Dendritic cell treated with granulocyte-macrophage colony-stimulating factor and Interleukin-4, amounts not matched to agents 40 ng/mL and 50 ng/mL, for 4 days (primary cell): ENCODE results near the gene RASSF1.

Experiments
- H3K27ac Mint-ChIP-seq: one replicate; pipeline ENCODE4 v1.8.0; 2022; ENCODE audit warnings: mild to moderate bottlenecking, mixed read lengths
- H3K27me3 Mint-ChIP-seq: one replicate; pipeline ENCODE4 v1.8.0; 2022; ENCODE audit warnings: mild to moderate bottlenecking, mixed read lengths
- H3K36me3 Mint-ChIP-seq: one replicate; pipeline ENCODE4 v1.8.0; 2022; ENCODE audit warnings: low read depth, mixed read lengths
- H3K4me1 Mint-ChIP-seq: one replicate; pipeline ENCODE4 v1.8.0; 2022; ENCODE audit warnings: low read depth, mixed read lengths
- H3K4me3 Mint-ChIP-seq: one replicate; pipeline ENCODE4 v1.8.0; 2022; ENCODE audit warnings: mild to moderate bottlenecking, moderate library complexity, mixed read lengths
- H3K9me3 Mint-ChIP-seq: one replicate; pipeline ENCODE4 v1.8.0; 2022; ENCODE audit warnings: mixed read lengths
- intact Hi-C: fragments of 100-400 bp; cut with micrococcal nuclease; formaldehyde crosslinking; loops from one replicate; pipeline ENCODE4 v1.15.0; 2022

RASSF1 gene

GRCh38 chr3:50374363-50375257, 34.0 kb upstream of the RASSF1 start:
- Mint-ChIP-seq H3K27me3 (peaks cover 22% of the 10 kb centered on the region), H3K9me3 (no peaks in the 10 kb centered on the region), H3K27ac (no peak overlapping the region), H3K4me1 (peaks cover 5% of the 10 kb centered on the region), H3K4me3 (no peak overlapping the region), H3K36me3 (no peaks in the 10 kb centered on the region)
- intact Hi-C loops, result no loop called here

GRCh38 chr3:50373146-50374051, 32.8 kb upstream of the RASSF1 start:
- peaks cover 5% of the 10 kb centered on the region for H3K4me1 Mint-ChIP-seq
- no peaks in the 10 kb centered on the region for H3K36me3 Mint-ChIP-seq
- no peaks in the 10 kb centered on the region for H3K9me3 Mint-ChIP-seq
- intact Hi-C loops, result no loop called here
- no peak overlapping the region for H3K27ac Mint-ChIP-seq
- H3K27me3 Mint-ChIP-seq, result peaks cover 22% of the 10 kb centered on the region
- H3K4me3 Mint-ChIP-seq, result no peak overlapping the region

GRCh38 chr3:50372349-50372748, 31.7 kb upstream of the RASSF1 start:
- Mint-ChIP-seq H3K36me3 (no peaks in the 10 kb centered on the region), H3K4me3 (no peak overlapping the region), H3K9me3 (no peaks in the 10 kb centered on the region), H3K4me1 (peaks cover 5% of the 10 kb centered on the region), H3K27ac (no peak overlapping the region), H3K27me3 (peaks cover 23% of the 10 kb centered on the region)
- intact Hi-C loops, result no loop called here

GRCh38 chr3:50371133-50371685, 30.6 kb upstream of the RASSF1 start:
- intact Hi-C loops, result no loop called here
- H3K36me3 Mint-ChIP-seq, result no peaks in the 10 kb centered on the region
- no peak overlapping the region for H3K4me3 Mint-ChIP-seq
- H3K27me3 Mint-ChIP-seq, result peaks cover 29% of the 10 kb centered on the region
- H3K27ac Mint-ChIP-seq, result no peak overlapping the region
- H3K4me1 Mint-ChIP-seq, result peaks cover 5% of the 10 kb centered on the region
- H3K9me3 Mint-ChIP-seq, result no peaks in the 10 kb centered on the region

- Mint-ChIP-seq H3K4me3 (no peak overlapping the region), H3K4me1 (peaks cover 8% of the 10 kb centered on the region), H3K27ac (no peak overlapping the region), H3K9me3 (no peaks in the 10 kb centered on the region), H3K27me3 (peaks cover 35% of the 10 kb centered on the region), H3K36me3 (no peaks in the 10 kb centered on the region)
- intact Hi-C loops, result no loop called here
Measured at GRCh38 chr3:50370594-50370993, 30.0 kb upstream of the RASSF1 start.

GRCh38 chr3:50369012-50369670, 28.5 kb upstream of the RASSF1 start:
- intact Hi-C loops, result no loop called here
- peaks cover 19% of the 10 kb centered on the region for H3K4me1 Mint-ChIP-seq
- no peaks in the 10 kb centered on the region for H3K9me3 Mint-ChIP-seq
- H3K4me3 Mint-ChIP-seq, result no peak overlapping the region
- peaks cover 42% of the 10 kb centered on the region for H3K27me3 Mint-ChIP-seq
- no peak overlapping the region for H3K27ac Mint-ChIP-seq
- no peaks in the 10 kb centered on the region for H3K36me3 Mint-ChIP-seq

GRCh38 chr3:50365842-50366220, 25.2 kb upstream of the RASSF1 start:
- Mint-ChIP-seq H3K9me3 (no peaks in the 10 kb centered on the region), H3K36me3 (no peaks in the 10 kb centered on the region), H3K4me1 (peaks cover 16% of the 10 kb centered on the region), H3K27ac (peak overlapping the region; percentile 25), H3K27me3 (peaks cover 40% of the 10 kb centered on the region), H3K4me3 (peak overlapping the region; percentile 64)
- intact Hi-C loops, result no loop called here

- Mint-ChIP-seq H3K36me3 (no peaks in the 10 kb centered on the region), H3K9me3 (no peaks in the 10 kb centered on the region), H3K27ac (peak overlapping the region; percentile 47), H3K4me3 (peak overlapping the region; percentile 77), H3K27me3 (peaks cover 38% of the 10 kb centered on the region), H3K4me1 (peaks cover 16% of the 10 kb centered on the region)
- intact Hi-C loops, result no loop called here
Measured at GRCh38 chr3:50365080-50365841, 24.6 kb upstream of the RASSF1 start.

GRCh38 chr3:50364573-50365079, 24.0 kb upstream of the RASSF1 start:
- Mint-ChIP-seq H3K9me3 (no peaks in the 10 kb centered on the region), H3K27ac (peak overlapping the region; percentile 47)
- intact Hi-C loops, result no loop called here

GRCh38 chr3:50359760-50360110, 19.1 kb upstream of the RASSF1 start:
- Mint-ChIP-seq H3K27ac (peak overlapping the region; percentile 96), H3K4me1 (peaks cover 53% of the 10 kb centered on the region), H3K4me3 (peak overlapping the region; percentile 98), H3K9me3 (no peaks in the 10 kb centered on the region), H3K27me3 (peaks cover 15% of the 10 kb centered on the region), H3K36me3 (peaks cover 48% of the 10 kb centered on the region)
- intact Hi-C loops, result loop anchor here (1.0 kb wide), 1 partner anchor 8 kb away; no protein-coding TSS in a partner anchor

More at GRCh38 chr3:50364573-50365079, 24.0 kb upstream of the RASSF1 start:
- Mint-ChIP-seq H3K4me1 (peaks cover 19% of the 10 kb centered on the region), H3K4me3 (peak overlapping the region; percentile 77), H3K36me3 (no peaks in the 10 kb centered on the region), H3K27me3 (peaks cover 34% of the 10 kb centered on the region)

- Mint-ChIP-seq H3K4me3 (peak within 1 kb of the TSS; percentile 98), H3K27ac (peak within 1 kb of the TSS; percentile 96), H3K27me3 (peaks cover 9% of the 10 kb centered on the region), H3K9me3 (no peaks in the 10 kb centered on the region), H3K4me1 (peaks cover 52% of the 10 kb centered on the region), H3K36me3 (peaks cover 54% of the 10 kb centered on the region)
- intact Hi-C loops, result loop anchor here (1.0 kb wide), 1 partner anchor 8 kb away; no protein-coding TSS in a partner anchor
Measured at GRCh38 chr3:50358911-50359759, 18.5 kb upstream of the RASSF1 start, which contains the start of gene TMEM115. Gene TMEM115 (minus strand): TSS chr3:50359521. CDS start chr3:50359063, 458 bp downstream.

GRCh38 chr3:50358355-50358910, 17.8 kb upstream of the RASSF1 start:
- peaks cover 3% of the 10 kb centered on the region for H3K27me3 Mint-ChIP-seq
- H3K4me1 Mint-ChIP-seq, result peaks cover 57% of the 10 kb centered on the region
- H3K27ac Mint-ChIP-seq, result peak overlapping the region; percentile 96
- peak overlapping the region; percentile 98 for H3K4me3 Mint-ChIP-seq
- H3K36me3 Mint-ChIP-seq, result peaks cover 61% of the 10 kb centered on the region
- H3K9me3 Mint-ChIP-seq, result no peaks in the 10 kb centered on the region
- intact Hi-C loops, result no loop called here
